Right renal pelvis (tissue), 4 donors: Measurements from ENCODE around the gene PPFIBP1. TPM values are rescaled to one million over a fixed set of nuclear protein-coding genes. Genes with fewer than 3 reads are reported as not detected.
"Not testable (repeated sequence)": the region's sequence is repeated elsewhere in the genome, so short reads cannot be mapped to it uniquely, and the experiment has no call there.

Source experiments
- DNase-seq, 4 donors: peaks; one replicate each; pipeline ENCODE4 v3.0.0-alpha.2; 2013; ENCODE audit warnings: low read depth in 4 of 4, low spot score in 3 of 4, missing footprints in 1 of 4
- polyA plus RNA-seq, 4 donors: library from polyadenylated mRNA; unstranded; fragments of 120-200 nt; gene quantifications; one replicate each; pipeline ENCODE4 v1.2.1, GENCODE V29; 2013; ENCODE audit not compliant: insufficient read length in 4 of 4

PPFIBP1 gene
- polyA plus RNA-seq, 4 donors = 62.1 to 93.3 (median 78.0) TPM

- DNase-seq = no peak
Measured at GRCh38 chr12:27616356-27617142, 92.5 kb downstream of the PPFIBP1 start.

GRCh38 chr12:27618836-27619235, 94.8 kb downstream of the PPFIBP1 start:
- no peak for DNase-seq

- DNase-seq = no peak
Measured at GRCh38 chr12:27619308-27619707, 95.3 kb downstream of the PPFIBP1 start.

- no peak for DNase-seq
Measured at GRCh38 chr12:27620121-27620520, 96.1 kb downstream of the PPFIBP1 start.

- DNase-seq = no peak
Measured at GRCh38 chr12:27622436-27623195, 98.6 kb downstream of the PPFIBP1 start.

- DNase-seq = no peak
Measured at GRCh38 chr12:27623645-27624044, 99.6 kb downstream of the PPFIBP1 start.

- DNase-seq = no peak
Measured at GRCh38 chr12:27624586-27624985, 100.6 kb downstream of the PPFIBP1 start.

GRCh38 chr12:27627123-27627852, 103.3 kb downstream of the PPFIBP1 start:
- DNase-seq = no peak

- DNase-seq = not testable (repeated sequence)
Measured at GRCh38 chr12:27627853-27628469, 104.0 kb downstream of the PPFIBP1 start.

GRCh38 chr12:27630219-27630618, 106.2 kb downstream of the PPFIBP1 start:
- not testable (repeated sequence) for DNase-seq

- no peak for DNase-seq
Measured at GRCh38 chr12:27631365-27631764, 107.4 kb downstream of the PPFIBP1 start.

- no peak for DNase-seq
Measured at GRCh38 chr12:27631813-27632491, 107.9 kb downstream of the PPFIBP1 start.

- peak in 1 of 4 donors; percentile 13 for DNase-seq
Measured at GRCh38 chr12:27635349-27635972, 111.5 kb downstream of the PPFIBP1 start.

GRCh38 chr12:27636569-27636968, 112.6 kb downstream of the PPFIBP1 start:
- not testable (repeated sequence) for DNase-seq

GRCh38 chr12:27637524-27637923, 113.5 kb downstream of the PPFIBP1 start:
- DNase-seq = no peak

- DNase-seq = no peak
Measured at GRCh38 chr12:27639265-27639664, 115.3 kb downstream of the PPFIBP1 start.

GRCh38 chr12:27640566-27641200, 116.7 kb downstream of the PPFIBP1 start:
- DNase-seq = not testable (repeated sequence)

- not testable (repeated sequence) for DNase-seq
Measured at GRCh38 chr12:27642361-27642760, 118.4 kb downstream of the PPFIBP1 start.

GRCh38 chr12:27642892-27643291, 118.9 kb downstream of the PPFIBP1 start:
- not testable (repeated sequence) for DNase-seq
